ENCODE data around the gene SYT2.
"Not testable (repeated sequence)": the region's sequence is repeated elsewhere in the genome, so short reads cannot be mapped to it uniquely, and the experiment has no call there.

DNA sequence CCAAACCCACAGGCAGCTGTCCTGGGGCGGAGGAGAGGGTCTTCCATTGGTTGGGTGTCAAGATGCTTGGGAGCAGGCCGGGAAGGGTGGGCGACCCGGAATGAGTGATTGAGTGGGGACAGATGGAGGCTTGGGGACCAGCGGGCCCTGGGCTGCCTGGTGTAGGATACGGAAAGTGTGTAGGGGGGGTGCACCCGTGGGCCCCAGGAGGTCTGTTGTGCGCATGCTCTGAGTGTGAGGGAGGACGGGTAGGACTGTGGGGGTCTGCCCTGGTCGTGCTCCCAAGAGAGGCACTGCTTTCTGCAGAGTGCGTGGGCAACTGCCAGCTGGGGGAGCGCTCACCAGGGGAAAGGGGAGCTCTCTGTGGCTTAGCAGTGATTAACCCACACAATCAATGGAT is 86.8 kb downstream of the SYT2 start:
- TF ChIP-seq GLIS3 (CRISPR knock-in tag; IDR thresholded peaks at IDR 0.05); ARNTL (CRISPR knock-in tag; IDR thresholded peaks at IDR 0.05; ENCODE audit: borderline replicate concordance, low read depth); RARB (CRISPR knock-in tag; IDR thresholded peaks at IDR 0.05); ZNF8 (CRISPR knock-in tag; IDR thresholded peaks at IDR 0.05); TOX (CRISPR knock-in tag; IDR thresholded peaks at IDR 0.05; ENCODE audit: borderline replicate concordance); CSDC2 (CRISPR knock-in tag; IDR thresholded peaks at IDR 0.05); PPARA (CRISPR knock-in tag; IDR thresholded peaks at IDR 0.05; ENCODE audit: borderline replicate concordance): not testable (repeated sequence)
- TF ChIP-seq, protein P1, sequence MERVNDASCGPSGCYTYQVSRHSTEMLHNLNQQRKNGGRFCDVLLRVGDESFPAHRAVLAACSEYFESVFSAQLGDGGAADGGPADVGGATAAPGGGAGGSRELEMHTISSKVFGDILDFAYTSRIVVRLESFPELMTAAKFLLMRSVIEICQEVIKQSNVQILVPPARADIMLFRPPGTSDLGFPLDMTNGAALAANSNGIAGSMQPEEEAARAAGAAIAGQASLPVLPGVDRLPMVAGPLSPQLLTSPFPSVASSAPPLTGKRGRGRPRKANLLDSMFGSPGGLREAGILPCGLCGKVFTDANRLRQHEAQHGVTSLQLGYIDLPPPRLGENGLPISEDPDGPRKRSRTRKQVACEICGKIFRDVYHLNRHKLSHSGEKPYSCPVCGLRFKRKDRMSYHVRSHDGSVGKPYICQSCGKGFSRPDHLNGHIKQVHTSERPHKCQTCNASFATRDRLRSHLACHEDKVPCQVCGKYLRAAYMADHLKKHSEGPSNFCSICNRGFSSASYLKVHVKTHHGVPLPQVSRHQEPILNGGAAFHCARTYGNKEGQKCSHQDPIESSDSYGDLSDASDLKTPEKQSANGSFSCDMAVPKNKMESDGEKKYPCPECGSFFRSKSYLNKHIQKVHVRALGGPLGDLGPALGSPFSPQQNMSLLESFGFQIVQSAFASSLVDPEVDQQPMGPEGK (CRISPR knock-in tag; IDR thresholded peaks at IDR 0.05; ENCODE audit: borderline replicate concordance) = not testable (repeated sequence)
- TF ChIP-seq, protein P2, sequence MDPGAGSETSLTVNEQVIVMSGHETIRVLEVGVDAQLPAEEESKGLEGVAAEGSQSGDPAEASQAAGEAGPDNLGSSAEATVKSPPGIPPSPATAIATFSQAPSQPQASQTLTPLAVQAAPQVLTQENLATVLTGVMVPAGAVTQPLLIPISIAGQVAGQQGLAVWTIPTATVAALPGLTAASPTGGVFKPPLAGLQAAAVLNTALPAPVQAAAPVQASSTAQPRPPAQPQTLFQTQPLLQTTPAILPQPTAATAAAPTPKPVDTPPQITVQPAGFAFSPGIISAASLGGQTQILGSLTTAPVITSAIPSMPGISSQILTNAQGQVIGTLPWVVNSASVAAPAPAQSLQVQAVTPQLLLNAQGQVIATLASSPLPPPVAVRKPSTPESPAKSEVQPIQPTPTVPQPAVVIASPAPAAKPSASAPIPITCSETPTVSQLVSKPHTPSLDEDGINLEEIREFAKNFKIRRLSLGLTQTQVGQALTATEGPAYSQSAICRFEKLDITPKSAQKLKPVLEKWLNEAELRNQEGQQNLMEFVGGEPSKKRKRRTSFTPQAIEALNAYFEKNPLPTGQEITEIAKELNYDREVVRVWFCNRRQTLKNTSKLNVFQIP (CRISPR knock-in tag; IDR thresholded peaks at IDR 0.05; ENCODE audit: borderline replicate concordance, low read depth) = not testable (repeated sequence)
- TF ChIP-seq, protein P3, sequence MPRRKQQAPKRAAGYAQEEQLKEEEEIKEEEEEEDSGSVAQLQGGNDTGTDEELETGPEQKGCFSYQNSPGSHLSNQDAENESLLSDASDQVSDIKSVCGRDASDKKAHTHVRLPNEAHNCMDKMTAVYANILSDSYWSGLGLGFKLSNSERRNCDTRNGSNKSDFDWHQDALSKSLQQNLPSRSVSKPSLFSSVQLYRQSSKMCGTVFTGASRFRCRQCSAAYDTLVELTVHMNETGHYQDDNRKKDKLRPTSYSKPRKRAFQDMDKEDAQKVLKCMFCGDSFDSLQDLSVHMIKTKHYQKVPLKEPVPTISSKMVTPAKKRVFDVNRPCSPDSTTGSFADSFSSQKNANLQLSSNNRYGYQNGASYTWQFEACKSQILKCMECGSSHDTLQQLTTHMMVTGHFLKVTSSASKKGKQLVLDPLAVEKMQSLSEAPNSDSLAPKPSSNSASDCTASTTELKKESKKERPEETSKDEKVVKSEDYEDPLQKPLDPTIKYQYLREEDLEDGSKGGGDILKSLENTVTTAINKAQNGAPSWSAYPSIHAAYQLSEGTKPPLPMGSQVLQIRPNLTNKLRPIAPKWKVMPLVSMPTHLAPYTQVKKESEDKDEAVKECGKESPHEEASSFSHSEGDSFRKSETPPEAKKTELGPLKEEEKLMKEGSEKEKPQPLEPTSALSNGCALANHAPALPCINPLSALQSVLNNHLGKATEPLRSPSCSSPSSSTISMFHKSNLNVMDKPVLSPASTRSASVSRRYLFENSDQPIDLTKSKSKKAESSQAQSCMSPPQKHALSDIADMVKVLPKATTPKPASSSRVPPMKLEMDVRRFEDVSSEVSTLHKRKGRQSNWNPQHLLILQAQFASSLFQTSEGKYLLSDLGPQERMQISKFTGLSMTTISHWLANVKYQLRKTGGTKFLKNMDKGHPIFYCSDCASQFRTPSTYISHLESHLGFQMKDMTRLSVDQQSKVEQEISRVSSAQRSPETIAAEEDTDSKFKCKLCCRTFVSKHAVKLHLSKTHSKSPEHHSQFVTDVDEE (CRISPR knock-in tag; IDR thresholded peaks at IDR 0.05) = not testable (repeated sequence)

All from SK-N-SH treated with all-trans-retinoic acid at 6 μM for 48 hours (cell line).